ENCODE results near the gene LLGL1. TPM values are rescaled to one million over a fixed set of nuclear protein-coding genes. Genes with fewer than 3 reads are reported as not detected.

Gene LLGL1
- total and polyA plus RNA-seq, 11 donors: 5.3 to 20.7 (median 9.0) TPM

GRCh38 chr17:18235743-18236256 lies 10.4 kb downstream of the LLGL1 start:
- Histone ChIP-seq H3K27me3 (no peaks in the 10 kb centered on the region), H3K4me1 (peaks cover 0 to 8% (median 0%) of the 10 kb centered on the region in 12 donors), H3K36me3 (peaks cover 0 to 66% (median 31%) of the 10 kb centered on the region in 9 donors), H3K9me3 (no peaks in the 10 kb centered on the region), H3K27ac (no peak overlapping the region), H3K4me3 (no peak overlapping the region)
- no peak for DNase-seq
- TF ChIP-seq POLR2A (IDR thresholded peaks at IDR 0.05) (no peak), CTCF (IDR thresholded peaks at IDR 0.05) (no peak)
- intact Hi-C loops (cut with DNase I): no loop called here
- WGBS, 4 donors: 76 to 89% (median 80%) methylated on average over 12 to 14 of the region's 14 CpGs
- no peak for ATAC-seq

GRCh38 chr17:18236494-18236893 lies 11.1 kb downstream of the LLGL1 start:
- Histone ChIP-seq H3K9me3 (no peaks in the 10 kb centered on the region), H3K4me1 (peaks cover 0 to 8% (median 0%) of the 10 kb centered on the region in 12 donors), H3K4me3 (no peak overlapping the region), H3K27me3 (no peaks in the 10 kb centered on the region), H3K27ac (no peak overlapping the region), H3K36me3 (peaks cover 0 to 73% (median 32%) of the 10 kb centered on the region in 9 donors)
- intact Hi-C loops (cut with DNase I): no loop called here
- ATAC-seq (no peak), DNase-seq (no peak)
- WGBS, 4 donors: 89 to 93% (median 90%) methylated on average over 15 to 18 of the region's 18 CpGs
- TF ChIP-seq POLR2A (IDR thresholded peaks at IDR 0.05): no peak
- TF ChIP-seq CTCF (IDR thresholded peaks at IDR 0.05): no peak

- 81 to 94% (median 92%) methylated on average over 17 to 20 of the region's 20 CpGs for WGBS, 4 donors
- Histone ChIP-seq H3K36me3 (peaks cover 0 to 76% (median 42%) of the 10 kb centered on the region in 9 donors), H3K9me3 (no peaks in the 10 kb centered on the region), H3K4me1 (peaks cover 0 to 8% (median 0%) of the 10 kb centered on the region in 12 donors), H3K27me3 (no peaks in the 10 kb centered on the region), H3K4me3 (no peak overlapping the region), H3K27ac (no peak overlapping the region)
- TF ChIP-seq POLR2A (IDR thresholded peaks at IDR 0.05) (no peak), CTCF (IDR thresholded peaks at IDR 0.05) (no peak)
- ATAC-seq (no peak), DNase-seq (no peak)
- intact Hi-C loops (cut with DNase I): no loop called here
Observed at GRCh38 chr17:18237461-18237860, 12.0 kb downstream of the LLGL1 start.

- H3K9me3 ChIP-seq: no peaks in the 10 kb centered on the region
- no peak overlapping the region for H3K27ac ChIP-seq
- H3K27me3 ChIP-seq: no peaks in the 10 kb centered on the region
- DNase-seq: no peak
- peaks cover 0 to 75% (median 49%) of the 10 kb centered on the region in 9 donors for H3K36me3 ChIP-seq
- 89 to 93% (median 92%) methylated on average over 18 of the region's 18 CpGs for WGBS, 4 donors
- ATAC-seq: no peak
- no peak for TF ChIP-seq POLR2A (IDR thresholded peaks at IDR 0.05)
- no peak for TF ChIP-seq CTCF (IDR thresholded peaks at IDR 0.05)
- peaks cover 0 to 8% (median 0%) of the 10 kb centered on the region in 12 donors for H3K4me1 ChIP-seq
- no peak overlapping the region for H3K4me3 ChIP-seq
- intact Hi-C loops (cut with DNase I): no loop called here
Observed at GRCh38 chr17:18238299-18238698, 12.9 kb downstream of the LLGL1 start.
